ENCODE data around the gene EMC6. TPM values are rescaled to one million over a fixed set of nuclear protein-coding genes. Genes with fewer than 3 reads are reported as not detected.

Gene EMC6
- total RNA-seq, 4 donors from 2014 or later = 12.6 to 23.4 (median 18.9) TPM

DNA sequence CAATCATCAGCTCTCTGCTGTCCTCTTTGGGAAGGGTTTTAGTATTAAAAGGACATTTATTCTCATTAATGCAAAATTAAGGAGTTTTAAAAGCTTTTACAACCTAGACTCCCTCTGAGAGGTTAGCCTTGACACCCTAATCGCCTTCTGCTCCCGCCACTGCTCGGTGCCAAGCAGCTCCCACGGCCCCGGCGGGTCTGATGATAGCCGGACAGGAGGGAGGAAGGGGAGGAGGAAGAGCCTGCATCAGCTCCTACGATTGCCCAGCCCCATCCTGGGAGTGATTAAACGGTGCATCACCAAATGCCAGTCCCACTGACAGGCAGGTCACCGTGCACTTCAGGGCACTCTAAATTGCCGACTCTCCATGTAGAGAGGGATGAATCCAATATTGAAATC lies 40.8 kb upstream of the EMC6 start:
- no peak overlapping the region for H3K27ac ChIP-seq
- no peak for TF ChIP-seq EP300 (IDR thresholded peaks at IDR 0.05)
- TF ChIP-seq, protein P1, sequence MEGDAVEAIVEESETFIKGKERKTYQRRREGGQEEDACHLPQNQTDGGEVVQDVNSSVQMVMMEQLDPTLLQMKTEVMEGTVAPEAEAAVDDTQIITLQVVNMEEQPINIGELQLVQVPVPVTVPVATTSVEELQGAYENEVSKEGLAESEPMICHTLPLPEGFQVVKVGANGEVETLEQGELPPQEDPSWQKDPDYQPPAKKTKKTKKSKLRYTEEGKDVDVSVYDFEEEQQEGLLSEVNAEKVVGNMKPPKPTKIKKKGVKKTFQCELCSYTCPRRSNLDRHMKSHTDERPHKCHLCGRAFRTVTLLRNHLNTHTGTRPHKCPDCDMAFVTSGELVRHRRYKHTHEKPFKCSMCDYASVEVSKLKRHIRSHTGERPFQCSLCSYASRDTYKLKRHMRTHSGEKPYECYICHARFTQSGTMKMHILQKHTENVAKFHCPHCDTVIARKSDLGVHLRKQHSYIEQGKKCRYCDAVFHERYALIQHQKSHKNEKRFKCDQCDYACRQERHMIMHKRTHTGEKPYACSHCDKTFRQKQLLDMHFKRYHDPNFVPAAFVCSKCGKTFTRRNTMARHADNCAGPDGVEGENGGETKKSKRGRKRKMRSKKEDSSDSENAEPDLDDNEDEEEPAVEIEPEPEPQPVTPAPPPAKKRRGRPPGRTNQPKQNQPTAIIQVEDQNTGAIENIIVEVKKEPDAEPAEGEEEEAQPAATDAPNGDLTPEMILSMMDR (IDR thresholded peaks at IDR 0.05) = no peak
- TF ChIP-seq POLR2A (IDR thresholded peaks at IDR 0.05) = no peak
- H3K27me3 ChIP-seq = no peaks in the 10 kb centered on the region
- H3K36me3 ChIP-seq = peaks cover 4 to 96% (median 17%) of the 10 kb centered on the region in 3 donors
- no peaks in the 10 kb centered on the region for H3K9me3 ChIP-seq
- no peak overlapping the region for H3K4me3 ChIP-seq
- no peak for DNase-seq (ENCODE audit: low spot score in 2 of 2)
- WGBS, 2 donors = 81 to 85% methylated on average over 11 of the region's 11 CpGs
- peaks cover 0 to 18% (median 0%) of the 10 kb centered on the region in 4 donors for H3K4me1 ChIP-seq

DNA sequence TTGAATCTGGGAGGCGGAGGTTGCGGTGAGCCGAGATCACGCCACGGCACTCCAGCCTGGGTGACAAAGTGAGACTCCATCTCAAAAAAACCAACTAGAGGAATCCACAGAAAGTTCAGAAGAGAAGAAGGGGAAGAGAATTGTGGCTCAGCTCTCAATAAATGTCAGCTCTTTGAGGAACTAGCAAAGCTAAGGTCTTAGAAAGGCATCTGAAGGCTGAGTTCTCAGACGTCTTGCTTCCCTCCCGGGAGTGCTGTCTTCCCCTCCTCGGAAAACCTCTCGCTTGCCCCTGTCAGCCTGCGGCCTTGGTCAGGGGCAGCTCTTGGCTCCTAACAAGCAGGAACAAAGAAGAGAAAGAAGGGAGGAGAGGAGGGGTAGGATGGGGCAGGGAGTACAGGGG lies 37.8 kb upstream of the EMC6 start:
- peaks cover 4 to 66% (median 6%) of the 10 kb centered on the region in 3 donors for H3K36me3 ChIP-seq
- H3K4me1 ChIP-seq = peaks cover 0 to 41% (median 8%) of the 10 kb centered on the region in 4 donors
- peak overlapping the region in 1 of 4 donors; percentile 12 for H3K27ac ChIP-seq
- TF ChIP-seq POLR2A (IDR thresholded peaks at IDR 0.05) (no peak), EP300 (IDR thresholded peaks at IDR 0.05) (no peak)
- TF ChIP-seq, protein P1 (IDR thresholded peaks at IDR 0.05) = no peak
- no peak overlapping the region for H3K4me3 ChIP-seq
- DNase-seq (ENCODE audit: low spot score in 2 of 2) = no peak
- no peaks in the 10 kb centered on the region for H3K27me3 ChIP-seq
- WGBS, 2 donors = 77 to 80% methylated on average over 10 of the region's 10 CpGs
- no peaks in the 10 kb centered on the region for H3K9me3 ChIP-seq

DNA sequence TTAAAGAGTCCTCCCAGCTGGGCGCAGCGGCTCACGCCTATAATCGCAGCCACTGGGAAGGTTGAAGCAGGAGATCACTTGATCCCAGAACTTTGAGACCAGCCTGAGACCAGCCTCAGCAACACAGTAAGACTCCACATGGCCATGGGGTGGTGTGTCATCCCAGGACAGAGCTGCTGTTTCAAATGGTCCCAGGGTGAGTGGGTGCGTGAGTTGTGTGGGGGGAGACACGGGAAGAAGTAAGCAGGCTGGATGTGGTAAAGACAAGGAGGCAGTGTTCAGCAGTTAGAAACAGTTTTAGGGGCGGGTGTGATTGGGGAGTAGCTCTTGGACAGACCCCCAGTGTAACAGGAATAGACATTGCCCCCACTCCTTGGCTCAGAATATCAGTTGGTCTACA lies 36.3 kb upstream of the EMC6 start:
- Histone ChIP-seq H3K4me3 (no peak overlapping the region), H3K9me3 (no peaks in the 10 kb centered on the region), H3K4me1 (peaks cover 0 to 47% (median 12%) of the 10 kb centered on the region in 4 donors), H3K27me3 (no peaks in the 10 kb centered on the region), H3K27ac (peak overlapping the region in 2 of 4 donors; percentile 59 to 67), H3K36me3 (peaks cover 4 to 51% (median 6%) of the 10 kb centered on the region in 3 donors)
- 78 to 87% methylated on average over 7 of the region's 7 CpGs for WGBS, 2 donors
- TF ChIP-seq EP300 (IDR thresholded peaks at IDR 0.05) = peak in 1 of 2 donors; percentile 27
- TF ChIP-seq, protein P1 (IDR thresholded peaks at IDR 0.05) = no peak
- no peak for DNase-seq (ENCODE audit: low spot score in 2 of 2)

DNA sequence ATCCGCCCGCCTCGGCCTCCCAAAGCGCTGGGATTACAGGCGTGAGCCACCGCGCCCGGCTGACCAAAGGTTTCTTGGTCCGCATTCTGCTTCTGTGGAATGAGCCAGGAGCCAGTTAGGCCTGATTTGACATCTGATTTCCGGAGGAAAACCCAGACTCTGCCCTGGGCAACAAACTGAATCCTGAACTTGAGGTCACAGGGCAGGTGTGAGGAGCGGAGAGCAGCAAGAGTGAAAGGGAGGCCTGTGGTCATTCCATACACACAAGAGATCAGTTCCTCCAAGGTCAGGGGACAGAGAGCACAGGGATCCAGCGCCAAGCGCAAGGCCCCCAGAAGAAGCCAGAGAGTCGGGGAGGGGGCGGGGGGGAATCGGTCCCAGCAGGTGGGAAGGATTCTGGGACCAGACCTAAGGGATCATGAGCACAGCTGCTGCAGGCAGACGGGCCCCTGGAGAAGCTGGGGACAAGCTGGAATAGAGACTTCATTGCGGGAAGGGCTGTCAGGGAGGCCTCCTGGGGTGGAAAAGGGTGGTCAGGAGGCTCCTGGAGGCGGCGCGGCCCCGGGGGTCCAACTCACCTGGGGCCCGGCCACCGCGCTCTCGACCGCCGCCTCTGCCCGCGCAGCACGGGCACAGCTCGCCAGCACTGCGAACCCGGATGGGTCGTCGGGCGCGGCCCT lies 33.0 kb upstream of the EMC6 start:
- 20 to 39% methylated on average over 21 to 38 of the region's 38 CpGs for WGBS, 2 donors
- Histone ChIP-seq H3K4me3 (peak overlapping the region; percentile 94 to 97 (median 96)), H3K27me3 (no peaks in the 10 kb centered on the region), H3K4me1 (peaks cover 0 to 60% (median 17%) of the 10 kb centered on the region in 4 donors), H3K9me3 (no peaks in the 10 kb centered on the region), H3K36me3 (peaks cover 0 to 35% (median 0%) of the 10 kb centered on the region in 3 donors), H3K27ac (peak overlapping the region; percentile 78 to 99 (median 94))
- DNase-seq (ENCODE audit: low spot score in 2 of 2) = no peak
- TF ChIP-seq, protein P1 (IDR thresholded peaks at IDR 0.05) = no peak
- TF ChIP-seq POLR2A (IDR thresholded peaks at IDR 0.05) = no peak
- no peak for TF ChIP-seq EP300 (IDR thresholded peaks at IDR 0.05)

DNA sequence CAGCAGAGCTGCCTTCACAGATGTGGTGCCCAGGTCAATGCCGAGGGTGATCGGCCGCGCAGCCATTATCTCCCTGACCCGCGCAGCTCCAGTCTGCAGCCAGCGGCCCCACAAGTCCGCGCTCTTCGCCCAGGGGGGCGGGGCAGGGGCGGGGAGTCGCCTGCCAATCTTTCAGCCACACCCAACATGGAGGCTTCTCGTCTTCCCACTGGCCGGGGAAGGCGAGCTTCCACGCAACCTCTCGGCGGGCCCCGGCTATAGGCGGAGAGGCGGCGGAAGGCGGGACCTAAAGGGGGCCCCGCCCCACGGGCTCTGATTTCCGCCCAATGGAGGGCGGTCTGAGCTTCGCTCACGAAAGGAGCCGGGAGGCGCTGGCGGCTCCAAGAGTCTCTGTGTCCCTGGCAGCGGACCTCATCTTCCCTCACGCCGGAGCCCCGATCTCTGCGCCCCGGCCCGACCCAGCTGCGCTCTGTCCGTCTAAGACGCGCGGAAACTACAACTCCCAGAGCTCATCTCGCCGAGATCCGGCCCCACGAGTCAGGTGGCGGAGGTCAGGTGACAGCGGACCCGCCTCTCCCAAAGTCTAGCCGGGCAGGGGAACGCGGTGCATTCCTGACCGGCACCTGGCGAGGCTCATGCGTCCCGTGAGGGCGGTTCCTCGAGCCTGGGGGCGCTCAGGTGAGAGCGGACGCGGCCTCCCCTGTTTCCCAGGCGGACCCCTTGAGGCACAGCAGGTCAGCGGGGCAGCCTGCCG lies 32.3 kb upstream of the EMC6 start, which contains the start of the genes CTNS and SHPK:
TSS of gene CTNS (plus strand) at position 607 of the 754 bp plus-strand sequence. CDS start 3,447 bp downstream, outside the sequence.
TSS of gene SHPK (minus strand) at position 97 of the 754 bp plus-strand sequence. CDS start at position 66, 31 bp downstream.
- Histone ChIP-seq H3K4me3 (peak within 1 kb of the TSS; percentile 94 to 97 (median 96)), H3K36me3 (peaks cover 0 to 33% (median 0%) of the 10 kb centered on the region in 3 donors), H3K27ac (peak within 1 kb of the TSS; percentile 92 to 99 (median 96)), H3K4me1 (peaks cover 0 to 64% (median 17%) of the 10 kb centered on the region in 4 donors), H3K9me3 (no peaks in the 10 kb centered on the region), H3K27me3 (no peaks in the 10 kb centered on the region)
- DNase-seq (ENCODE audit: low spot score in 2 of 2) = peak; percentile 93
- WGBS, 2 donors = 0 to 1% methylated on average over 15 to 54 of the region's 68 CpGs
- TF ChIP-seq, protein P1 (IDR thresholded peaks at IDR 0.05) = no peak
- peak; percentile 26 to 74 for TF ChIP-seq POLR2A (IDR thresholded peaks at IDR 0.05)
- peak; percentile 74 to 76 for TF ChIP-seq EP300 (IDR thresholded peaks at IDR 0.05)
